Fibroblast of the conjunctiva (primary cell): ENCODE measurements around the gene DENND5B.
"Not testable (repeated sequence)": the region's sequence is repeated elsewhere in the genome, so short reads cannot be mapped to it uniquely, and the experiment has no call there.

Source experiments
- DNase-seq: peaks from one replicate; pipeline ENCODE4 v3.0.0-alpha.2; 2010; ENCODE audit warnings: low read depth

Gene DENND5B

GRCh38 chr12:31557707-31558106, 33.2 kb downstream of the DENND5B start:
- no peak for DNase-seq

- not testable (repeated sequence) for DNase-seq
Observed at GRCh38 chr12:31555466-31555865, 35.5 kb downstream of the DENND5B start.

- DNase-seq = not testable (repeated sequence)
Observed at GRCh38 chr12:31550590-31550989, 40.3 kb downstream of the DENND5B start.

- DNase-seq = peak; percentile 12
Observed at GRCh38 chr12:31536672-31537071, 54.3 kb downstream of the DENND5B start.

GRCh38 chr12:31533470-31533869, 57.5 kb downstream of the DENND5B start:
- DNase-seq = no peak

- no peak for DNase-seq
Observed at GRCh38 chr12:31531893-31532292, 59.0 kb downstream of the DENND5B start.

- DNase-seq = no peak
Observed at GRCh38 chr12:31528095-31528494, 62.8 kb downstream of the DENND5B start.

- no peak for DNase-seq
Observed at GRCh38 chr12:31527083-31527482, 63.9 kb downstream of the DENND5B start.

GRCh38 chr12:31526158-31526546, 64.8 kb downstream of the DENND5B start:
- no peak for DNase-seq

GRCh38 chr12:31525496-31526157, 65.3 kb downstream of the DENND5B start:
- DNase-seq = no peak

- DNase-seq = peak; percentile 35
Observed at GRCh38 chr12:31524791-31525495, 66.0 kb downstream of the DENND5B start.

- no peak for DNase-seq
Observed at GRCh38 chr12:31523306-31523705, 67.6 kb downstream of the DENND5B start.

GRCh38 chr12:31522607-31523006, 68.3 kb downstream of the DENND5B start:
- DNase-seq = no peak

- DNase-seq = no peak
Observed at GRCh38 chr12:31521964-31522363, 69.0 kb downstream of the DENND5B start.

GRCh38 chr12:31519511-31519910, 71.4 kb downstream of the DENND5B start:
- no peak for DNase-seq

GRCh38 chr12:31518680-31519227, 72.2 kb downstream of the DENND5B start:
- peak; percentile 97 for DNase-seq

- DNase-seq = no peak
Observed at GRCh38 chr12:31517994-31518393, 72.9 kb downstream of the DENND5B start.

- no peak for DNase-seq
Observed at GRCh38 chr12:31516702-31517101, 74.2 kb downstream of the DENND5B start.

GRCh38 chr12:31514912-31515311, 76.0 kb downstream of the DENND5B start:
- no peak for DNase-seq

GRCh38 chr12:31510034-31510433, 80.9 kb downstream of the DENND5B start:
- DNase-seq = no peak

- DNase-seq = no peak
Observed at GRCh38 chr12:31508436-31509150, 82.3 kb downstream of the DENND5B start.

- DNase-seq = peak; percentile 23
Observed at GRCh38 chr12:31507966-31508365, 83.0 kb downstream of the DENND5B start.
